ENCODE results near the gene PWWP2B.
"Not testable (repeated sequence)": the region's sequence is repeated elsewhere in the genome, so short reads cannot be mapped to it uniquely, and the experiment has no call there.

The PWWP2B gene

DNA sequence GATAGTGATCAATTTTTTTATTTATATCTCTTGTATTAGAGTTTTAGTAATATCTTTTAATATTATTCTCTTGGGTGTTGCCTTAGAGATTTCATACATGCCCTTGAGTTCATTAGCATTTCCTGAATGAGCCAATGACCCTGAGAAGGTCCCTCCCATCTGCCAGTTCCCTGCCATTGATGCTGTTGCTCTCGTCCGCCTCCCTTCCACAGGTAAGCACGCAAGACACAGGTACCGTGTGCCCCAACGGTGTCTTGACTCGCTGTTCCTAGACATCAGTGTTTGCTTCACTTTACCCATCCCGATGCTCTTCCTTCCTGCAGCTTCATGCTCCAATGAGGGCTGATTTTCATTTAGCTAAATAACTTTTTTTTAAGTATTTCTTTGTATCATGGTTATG, 19.7 kb upstream of the PWWP2B start:
- H3K9me3 ChIP-seq (ENCODE audit: control insufficient read depth in 5 of 5, low read length in 5 of 5) = peaks cover 0 to 5% (median 0%) of the 10 kb centered on the region in 5 donors
- H3K4me1 ChIP-seq (ENCODE audit: control insufficient read depth in 5 of 5, insufficient read depth in 5 of 5, low read length in 5 of 5) = peaks cover 0 to 7% (median 3%) of the 10 kb centered on the region in 5 donors
- no peaks in the 10 kb centered on the region for H3K27me3 ChIP-seq (ENCODE audit: control insufficient read depth in 5 of 5, insufficient read depth in 4 of 5, low read length in 5 of 5)
- H3K9ac ChIP-seq (ENCODE audit: low read length in 5 of 5) = no peak overlapping the region
- no peak overlapping the region for H3K27ac ChIP-seq (ENCODE audit: low read depth, low read length)
- peaks cover 0 to 2% (median 0%) of the 10 kb centered on the region in 5 donors for H3K36me3 ChIP-seq (ENCODE audit: control insufficient read depth in 5 of 5, insufficient read depth in 5 of 5, low read length in 5 of 5)
- H3K4me3 ChIP-seq (ENCODE audit: low read depth in 1 of 5, low read length in 5 of 5) = no peak overlapping the region

DNA sequence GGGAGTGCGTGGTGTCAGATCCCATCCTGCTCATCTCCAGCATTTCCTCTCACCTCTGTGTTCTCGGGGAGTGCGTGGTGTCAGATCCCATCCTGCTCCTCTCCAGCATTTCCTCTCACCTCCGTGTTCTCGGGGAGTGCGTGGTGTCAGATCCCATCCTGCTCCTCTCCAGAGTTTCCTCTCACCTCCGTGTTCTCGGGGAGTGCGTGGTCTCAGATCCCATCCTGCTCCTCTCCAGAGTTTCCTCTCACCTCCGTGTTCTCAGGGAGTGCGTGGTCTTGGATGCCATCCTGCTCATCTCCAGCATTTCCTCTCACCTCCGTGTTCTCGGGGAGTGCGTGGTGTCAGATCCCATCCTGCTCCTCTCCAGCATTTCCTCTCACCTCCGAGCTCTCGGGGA, 18.0 kb upstream of the PWWP2B start:
- peaks cover 0 to 16% (median 3%) of the 10 kb centered on the region in 5 donors for H3K4me1 ChIP-seq (ENCODE audit: control insufficient read depth in 5 of 5, insufficient read depth in 5 of 5, low read length in 5 of 5)
- not testable (repeated sequence) for H3K9ac ChIP-seq (ENCODE audit: low read length in 5 of 5); H3K4me3 ChIP-seq (ENCODE audit: low read depth in 1 of 5, low read length in 5 of 5); H3K27me3 ChIP-seq (ENCODE audit: control insufficient read depth in 5 of 5, insufficient read depth in 4 of 5, low read length in 5 of 5); H3K36me3 ChIP-seq (ENCODE audit: control insufficient read depth in 5 of 5, insufficient read depth in 5 of 5, low read length in 5 of 5); H3K27ac ChIP-seq (ENCODE audit: low read depth, low read length); H3K9me3 ChIP-seq (ENCODE audit: control insufficient read depth in 5 of 5, low read length in 5 of 5)

DNA sequence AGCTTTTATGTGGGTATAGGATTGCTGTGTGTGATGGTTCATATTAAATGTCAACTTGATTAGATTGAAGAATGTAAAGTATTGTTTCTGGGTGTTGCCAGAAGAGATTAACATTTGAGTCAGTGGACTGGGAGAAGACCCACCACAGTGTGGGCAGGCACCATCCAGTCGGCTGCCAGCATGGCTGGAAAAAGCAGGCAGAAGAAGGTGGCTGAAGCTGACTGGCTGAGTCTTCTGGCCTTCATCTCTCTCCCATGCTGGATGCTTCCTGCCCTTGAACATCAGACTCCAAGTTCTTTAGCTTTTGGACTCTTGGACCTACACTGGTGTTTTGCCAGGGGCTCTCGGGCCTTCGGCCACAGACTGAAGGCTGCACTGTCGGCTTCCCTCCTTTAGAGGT, 16.0 kb upstream of the PWWP2B start:
- not testable (repeated sequence) for H3K4me3 ChIP-seq (ENCODE audit: low read depth in 1 of 5, low read length in 5 of 5); H3K27ac ChIP-seq (ENCODE audit: low read depth, low read length); H3K36me3 ChIP-seq (ENCODE audit: control insufficient read depth in 5 of 5, insufficient read depth in 5 of 5, low read length in 5 of 5); H3K9me3 ChIP-seq (ENCODE audit: control insufficient read depth in 5 of 5, low read length in 5 of 5); H3K27me3 ChIP-seq (ENCODE audit: control insufficient read depth in 5 of 5, insufficient read depth in 4 of 5, low read length in 5 of 5); H3K9ac ChIP-seq (ENCODE audit: low read length in 5 of 5)
- H3K4me1 ChIP-seq (ENCODE audit: control insufficient read depth in 5 of 5, insufficient read depth in 5 of 5, low read length in 5 of 5) = peaks cover 0 to 24% (median 0%) of the 10 kb centered on the region in 5 donors

DNA sequence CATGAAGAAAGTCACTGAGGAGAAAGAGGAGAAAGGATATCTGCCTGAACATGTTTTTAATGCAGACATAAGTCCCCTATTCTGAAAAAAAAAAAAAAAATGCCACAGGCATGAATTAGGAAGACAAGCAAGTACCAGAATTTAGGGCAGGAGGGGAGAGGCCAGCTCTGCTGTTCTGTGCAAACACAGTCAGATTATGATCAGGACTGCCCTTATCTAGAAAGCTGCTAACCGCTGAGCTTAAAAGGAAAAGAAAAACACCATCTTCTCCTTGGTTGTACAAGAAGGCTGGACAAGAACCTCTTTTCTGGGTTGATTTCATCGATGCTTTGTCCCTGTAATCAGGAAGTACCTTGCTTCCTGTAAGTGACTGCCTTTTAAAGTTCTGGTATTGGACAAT, 15.3 kb upstream of the PWWP2B start:
- no peak overlapping the region for H3K4me3 ChIP-seq (ENCODE audit: low read depth in 1 of 5, low read length in 5 of 5)
- H3K4me1 ChIP-seq (ENCODE audit: control insufficient read depth in 5 of 5, insufficient read depth in 5 of 5, low read length in 5 of 5) = peaks cover 0 to 28% (median 0%) of the 10 kb centered on the region in 5 donors
- no peak overlapping the region for H3K9ac ChIP-seq (ENCODE audit: low read length in 5 of 5)
- no peaks in the 10 kb centered on the region for H3K36me3 ChIP-seq (ENCODE audit: control insufficient read depth in 5 of 5, insufficient read depth in 5 of 5, low read length in 5 of 5)
- H3K27me3 ChIP-seq (ENCODE audit: control insufficient read depth in 5 of 5, insufficient read depth in 4 of 5, low read length in 5 of 5) = no peaks in the 10 kb centered on the region
- H3K9me3 ChIP-seq (ENCODE audit: control insufficient read depth in 5 of 5, low read length in 5 of 5) = peaks cover 0 to 5% (median 0%) of the 10 kb centered on the region in 5 donors
- H3K27ac ChIP-seq (ENCODE audit: low read depth, low read length) = no peak overlapping the region

DNA sequence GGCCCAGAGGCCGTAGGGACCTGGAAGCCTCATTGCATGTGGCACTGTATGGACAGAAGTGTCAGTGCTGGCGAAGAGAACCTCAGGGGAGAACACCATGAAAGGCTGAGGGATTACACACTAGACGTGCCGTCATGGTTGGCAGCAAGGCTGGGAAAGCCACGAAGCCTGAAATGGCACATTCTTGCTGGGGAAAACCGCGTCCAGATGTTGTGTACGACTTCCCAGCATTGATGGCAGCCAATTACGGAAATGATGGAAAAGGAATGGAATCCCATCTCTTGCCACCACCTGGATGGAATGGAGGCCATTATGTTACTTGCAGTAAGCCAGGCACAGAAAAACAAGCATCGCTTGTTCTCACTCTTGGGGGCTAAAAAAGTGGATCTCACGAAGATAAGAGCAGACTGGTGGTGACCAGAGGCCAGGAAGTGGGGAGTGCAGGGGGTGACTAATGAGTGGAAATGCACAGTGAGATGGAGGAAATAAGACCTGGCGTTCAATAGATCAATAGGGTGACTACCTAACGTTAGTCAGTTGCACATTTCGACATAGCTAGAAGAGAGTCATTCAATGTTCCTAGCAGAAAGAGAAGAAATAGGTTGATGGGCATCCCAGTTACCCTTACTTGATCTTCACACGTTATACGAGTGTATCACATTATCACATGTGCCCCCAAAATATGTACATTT, 14.6 kb upstream of the PWWP2B start:
- Histone ChIP-seq H3K27me3 (ENCODE audit: control insufficient read depth in 5 of 5, insufficient read depth in 4 of 5, low read length in 5 of 5) (no peaks in the 10 kb centered on the region), H3K36me3 (ENCODE audit: control insufficient read depth in 5 of 5, insufficient read depth in 5 of 5, low read length in 5 of 5) (no peaks in the 10 kb centered on the region)

DNA sequence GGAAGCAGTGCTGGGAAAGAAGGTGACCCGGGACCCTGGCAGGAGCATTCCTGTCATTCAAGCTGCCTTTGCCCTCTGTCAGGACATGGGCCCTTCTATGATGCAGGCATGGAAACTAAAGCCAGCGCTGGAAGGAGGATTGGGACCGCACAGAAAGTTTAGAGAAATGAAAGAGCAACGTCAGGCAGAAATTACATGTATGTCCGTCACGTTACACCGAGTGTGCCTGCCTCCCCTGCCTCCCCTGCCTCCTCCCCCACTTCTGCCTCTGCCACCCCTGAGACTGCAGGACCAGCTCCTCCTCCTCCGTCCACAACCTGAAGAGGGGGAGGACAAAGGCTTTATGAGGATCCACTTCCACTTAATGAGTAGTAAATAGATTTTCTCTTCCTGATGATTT, 13.9 kb upstream of the PWWP2B start:
- H3K27me3 ChIP-seq (ENCODE audit: control insufficient read depth in 5 of 5, insufficient read depth in 4 of 5, low read length in 5 of 5) = no peaks in the 10 kb centered on the region
- H3K4me3 ChIP-seq (ENCODE audit: low read depth in 1 of 5, low read length in 5 of 5) = no peak overlapping the region
- H3K36me3 ChIP-seq (ENCODE audit: control insufficient read depth in 5 of 5, insufficient read depth in 5 of 5, low read length in 5 of 5) = no peaks in the 10 kb centered on the region
- H3K4me1 ChIP-seq (ENCODE audit: control insufficient read depth in 5 of 5, insufficient read depth in 5 of 5, low read length in 5 of 5) = peaks cover 3 to 37% (median 4%) of the 10 kb centered on the region in 5 donors
- no peak overlapping the region for H3K9ac ChIP-seq (ENCODE audit: low read length in 5 of 5)
- H3K9me3 ChIP-seq (ENCODE audit: control insufficient read depth in 5 of 5, low read length in 5 of 5) = peaks cover 0 to 5% (median 0%) of the 10 kb centered on the region in 5 donors
- no peak overlapping the region for H3K27ac ChIP-seq (ENCODE audit: low read depth, low read length)

More for the DNA sequence above, 14.6 kb upstream of the PWWP2B start:
- Histone ChIP-seq H3K9ac (ENCODE audit: low read length in 5 of 5) (no peak overlapping the region), H3K4me3 (ENCODE audit: low read depth in 1 of 5, low read length in 5 of 5) (no peak overlapping the region), H3K4me1 (ENCODE audit: control insufficient read depth in 5 of 5, insufficient read depth in 5 of 5, low read length in 5 of 5) (peaks cover 0 to 31% (median 0%) of the 10 kb centered on the region in 5 donors), H3K27ac (ENCODE audit: low read depth, low read length) (no peak overlapping the region), H3K9me3 (ENCODE audit: control insufficient read depth in 5 of 5, low read length in 5 of 5) (peaks cover 0 to 5% (median 0%) of the 10 kb centered on the region in 5 donors)

DNA sequence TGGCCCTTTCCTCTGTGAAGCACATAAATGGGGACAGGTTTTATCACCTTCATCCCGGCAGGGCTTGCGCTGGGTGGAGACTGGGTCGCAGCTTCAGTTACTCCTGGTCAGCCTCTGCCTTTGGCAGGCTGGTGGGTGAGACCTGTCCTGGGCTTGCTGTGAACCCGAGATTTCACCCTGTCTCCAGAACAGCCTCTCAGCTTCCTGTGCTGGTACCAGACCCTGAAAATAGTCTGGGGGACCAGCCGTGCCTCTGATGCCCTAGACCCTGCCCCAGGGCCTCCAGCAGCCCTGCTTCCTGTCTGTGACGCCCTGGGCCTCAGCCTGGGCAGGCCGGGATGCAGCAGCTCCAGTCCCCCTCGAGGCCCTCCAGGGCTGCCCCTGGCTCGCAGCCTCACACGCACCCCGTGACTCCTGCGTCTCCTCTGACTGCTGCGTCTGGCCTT, 13.2 kb upstream of the PWWP2B start:
- H3K27me3 ChIP-seq (ENCODE audit: control insufficient read depth in 5 of 5, insufficient read depth in 4 of 5, low read length in 5 of 5) = no peaks in the 10 kb centered on the region
- H3K9me3 ChIP-seq (ENCODE audit: control insufficient read depth in 5 of 5, low read length in 5 of 5) = peaks cover 0 to 5% (median 0%) of the 10 kb centered on the region in 5 donors
- no peak overlapping the region for H3K4me3 ChIP-seq (ENCODE audit: low read depth in 1 of 5, low read length in 5 of 5)
- no peak overlapping the region for H3K27ac ChIP-seq (ENCODE audit: low read depth, low read length)
- H3K36me3 ChIP-seq (ENCODE audit: control insufficient read depth in 5 of 5, insufficient read depth in 5 of 5, low read length in 5 of 5) = no peaks in the 10 kb centered on the region
- peaks cover 4 to 37% (median 5%) of the 10 kb centered on the region in 5 donors for H3K4me1 ChIP-seq (ENCODE audit: control insufficient read depth in 5 of 5, insufficient read depth in 5 of 5, low read length in 5 of 5)
- no peak overlapping the region for H3K9ac ChIP-seq (ENCODE audit: low read length in 5 of 5)

DNA sequence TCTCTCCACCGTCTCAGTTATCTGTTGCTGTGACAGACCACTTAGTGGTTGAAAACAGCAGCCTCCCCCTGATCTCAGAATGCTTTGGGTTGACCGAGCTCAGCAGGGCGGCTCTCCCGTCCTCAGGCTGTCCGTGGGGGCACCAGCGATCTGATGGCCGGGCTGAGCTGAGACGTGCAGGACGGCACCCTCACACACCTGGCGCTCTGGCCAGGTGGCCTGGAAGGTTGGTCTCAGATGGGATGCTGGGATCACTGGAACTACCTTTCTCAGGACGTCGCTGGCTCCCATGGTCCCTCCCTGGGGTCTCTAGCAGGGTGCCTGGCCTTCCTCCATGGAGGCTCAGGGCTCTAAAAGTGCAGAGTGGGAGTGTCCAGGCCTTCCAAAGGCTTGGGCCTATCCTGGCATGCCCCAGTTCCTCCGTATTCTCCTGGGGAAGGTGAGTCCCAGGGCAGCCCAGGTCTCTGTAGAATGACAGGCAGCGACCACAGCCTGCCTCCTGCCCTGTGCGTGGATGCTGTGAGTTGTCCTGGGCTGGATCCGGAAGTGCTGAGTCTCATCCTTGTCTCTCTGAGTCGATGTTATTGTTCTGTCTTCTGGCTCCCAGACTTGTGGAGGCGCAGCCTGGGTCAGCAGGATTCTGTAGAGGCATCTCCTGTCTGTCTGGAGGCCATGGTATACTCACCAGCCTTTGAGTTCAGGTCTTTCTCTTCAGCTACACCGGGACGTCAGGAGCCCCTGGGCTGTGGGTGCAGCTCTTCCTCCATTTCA, 12.2 kb upstream of the PWWP2B start:
- Histone ChIP-seq H3K36me3 (ENCODE audit: control insufficient read depth in 5 of 5, insufficient read depth in 5 of 5, low read length in 5 of 5) (no peaks in the 10 kb centered on the region), H3K4me1 (ENCODE audit: control insufficient read depth in 5 of 5, insufficient read depth in 5 of 5, low read length in 5 of 5) (peaks cover 4 to 48% (median 15%) of the 10 kb centered on the region in 5 donors), H3K9ac (ENCODE audit: low read length in 5 of 5) (no peak overlapping the region), H3K27me3 (ENCODE audit: control insufficient read depth in 5 of 5, insufficient read depth in 4 of 5, low read length in 5 of 5) (no peaks in the 10 kb centered on the region), H3K4me3 (ENCODE audit: low read depth in 1 of 5, low read length in 5 of 5) (no peak overlapping the region), H3K9me3 (ENCODE audit: control insufficient read depth in 5 of 5, low read length in 5 of 5) (peaks cover 0 to 5% (median 0%) of the 10 kb centered on the region in 5 donors), H3K27ac (ENCODE audit: low read depth, low read length) (no peak overlapping the region)

DNA sequence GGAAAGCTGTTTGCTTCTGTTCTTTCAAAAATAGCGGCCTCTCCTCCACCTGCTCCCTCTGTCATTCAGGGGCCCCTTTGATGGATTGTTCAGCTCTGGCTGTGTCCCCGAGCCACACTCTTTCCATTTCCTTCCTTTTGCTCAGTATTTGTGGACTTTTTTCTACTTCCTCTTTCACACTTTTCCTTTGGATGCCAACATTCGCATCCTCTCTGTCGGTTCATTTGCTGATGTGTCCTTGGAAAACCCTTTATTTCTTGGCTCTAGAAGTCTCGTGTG, 11.7 kb upstream of the PWWP2B start:
- H3K4me1 ChIP-seq (ENCODE audit: control insufficient read depth in 5 of 5, insufficient read depth in 5 of 5, low read length in 5 of 5) = peaks cover 4 to 50% (median 20%) of the 10 kb centered on the region in 5 donors
- no peak overlapping the region for H3K27ac ChIP-seq (ENCODE audit: low read depth, low read length)
- H3K9me3 ChIP-seq (ENCODE audit: control insufficient read depth in 5 of 5, low read length in 5 of 5) = peaks cover 0 to 5% (median 0%) of the 10 kb centered on the region in 5 donors
- H3K4me3 ChIP-seq (ENCODE audit: low read depth in 1 of 5, low read length in 5 of 5) = no peak overlapping the region
- H3K36me3 ChIP-seq (ENCODE audit: control insufficient read depth in 5 of 5, insufficient read depth in 5 of 5, low read length in 5 of 5) = no peaks in the 10 kb centered on the region
- no peak overlapping the region for H3K9ac ChIP-seq (ENCODE audit: low read length in 5 of 5)
- H3K27me3 ChIP-seq (ENCODE audit: control insufficient read depth in 5 of 5, insufficient read depth in 4 of 5, low read length in 5 of 5) = no peaks in the 10 kb centered on the region

DNA sequence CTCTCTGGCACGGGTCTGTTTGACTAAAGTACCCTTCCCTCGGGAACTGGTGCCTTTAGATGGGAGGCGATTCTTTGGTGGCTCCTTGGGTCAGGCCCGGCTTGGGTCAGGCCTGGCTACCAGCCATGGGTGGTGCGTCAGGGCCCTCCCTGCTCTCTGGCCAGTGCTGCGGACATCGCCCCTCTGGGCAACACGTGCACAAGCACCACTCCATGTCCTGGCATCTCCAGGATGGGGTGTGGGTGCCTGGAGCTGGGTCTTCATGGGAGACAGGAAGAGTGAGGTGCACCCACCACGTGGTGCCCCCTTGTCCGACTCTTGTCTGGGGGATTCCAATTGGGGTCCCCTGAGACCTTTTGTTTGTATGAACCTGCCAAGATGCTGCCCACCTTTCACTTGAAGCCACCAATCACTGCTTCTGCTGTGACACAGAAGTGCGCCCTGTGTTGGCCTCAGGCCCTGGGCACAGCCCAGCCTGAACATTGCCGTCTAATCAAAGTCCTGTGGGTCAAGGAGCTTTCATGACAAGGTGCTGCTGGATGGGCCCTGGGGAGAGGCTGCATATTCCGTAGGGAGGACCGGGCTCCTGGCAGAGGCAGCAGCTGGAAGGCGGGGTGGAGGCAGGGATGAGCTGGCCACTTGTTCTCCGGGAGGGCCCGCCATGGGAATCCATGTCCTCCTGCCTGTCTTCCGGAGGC, 11.1 kb upstream of the PWWP2B start:
- Histone ChIP-seq H3K9ac (ENCODE audit: low read length in 5 of 5) (no peak overlapping the region), H3K27ac (ENCODE audit: low read depth, low read length) (no peak overlapping the region), H3K9me3 (ENCODE audit: control insufficient read depth in 5 of 5, low read length in 5 of 5) (peaks cover 0 to 5% (median 0%) of the 10 kb centered on the region in 5 donors), H3K36me3 (ENCODE audit: control insufficient read depth in 5 of 5, insufficient read depth in 5 of 5, low read length in 5 of 5) (no peaks in the 10 kb centered on the region), H3K27me3 (ENCODE audit: control insufficient read depth in 5 of 5, insufficient read depth in 4 of 5, low read length in 5 of 5) (no peaks in the 10 kb centered on the region), H3K4me3 (ENCODE audit: low read depth in 1 of 5, low read length in 5 of 5) (no peak overlapping the region), H3K4me1 (ENCODE audit: control insufficient read depth in 5 of 5, insufficient read depth in 5 of 5, low read length in 5 of 5) (peaks cover 4 to 50% (median 23%) of the 10 kb centered on the region in 5 donors)
